Diencephalon (tissue), 1 donor: Measurements from ENCODE around the gene LAMA4. TPM values are rescaled to one million over a fixed set of nuclear protein-coding genes. Genes with fewer than 3 reads are reported as not detected.

ENCODE experiments used
- small RNA-seq: library from RNA; depleted of rRNA; stranded (forward); fragments of <200 nt; gene quantifications from one replicate; pipeline ENCODE3, GENCODE V24; 2014
- total RNA-seq: library from RNA; depleted of rRNA; stranded (reverse); fragments of >200 nt; gene quantifications from one replicate; pipeline ENCODE4 v1.2.3, GENCODE V29; 2014

LAMA4 gene
- 41.5 TPM for total RNA-seq

GRCh38 chr6:112253841-112254816 lies at the start of gene LAMA4:
TSS of gene LAMA4 (minus strand) at chr6:112254567. CDS start at chr6:112254150, 417 bp downstream.

GRCh38 chr6:112087136-112087911 lies 167.0 kb downstream of the LAMA4 start, which contains the start of the genes FAM229B and TUBE1:
TSS of gene FAM229B (plus strand) at chr6:112087591. CDS start at chr6:112099284, 11,693 bp downstream.
TSS of gene TUBE1 (minus strand) at chr6:112087482. CDS start at chr6:112087434, 48 bp downstream.

Small RNA genes lying within 50 kb of the gene (small RNA-seq; reads per million reads assigned to genes)
- 0.10 reads per million for gene RNU6-1226P

Other genes with a start within 250 kb of the LAMA4 start
- gene CCN6, start 200.5 kb downstream of the LAMA4 start, total RNA-seq, result not detected
- 45.2 TPM for gene TUBE1, start 167.1 kb downstream of the LAMA4 start, total RNA-seq
- 32.5 TPM for gene FAM229B, start 167.0 kb downstream of the LAMA4 start, total RNA-seq
- gene RFPL4B, start 92.8 kb upstream of the LAMA4 start, total RNA-seq, result not detected